GM12878 (cell line): Measurements from ENCODE around the gene ARL6IP5. TPM values are rescaled to one million over a fixed set of nuclear protein-coding genes. Genes with fewer than 3 reads are reported as not detected.

Experiments used
- ATAC-seq: fragments of 200-7000 bp; cut with Tn5 transposase; 3 replicates; pipeline ENCODE4 v1.9.1; 2020; ENCODE audit warnings: mild to moderate bottlenecking, moderate library complexity
- BruUV-seq: library from RNA; stranded (reverse); fragments of 400-500 nt; replicated peaks from 2 replicates; lab custom pipeline; 2021; lab: Mats Ljungman, UMichigan
- CTCF ChIA-PET: fragments of 300-600 bp; sonication (Branson Sonifier 250); formaldehyde crosslinking; extraction: SDS; loops from one replicate; lab custom pipeline; 2021; ENCODE audit warnings: inconsistent platforms; lab: Yijun Ruan, JAX
- POLR2A ChIA-PET: fragments of 350-600 bp; formaldehyde crosslinking; extraction: SDS; loops from one replicate; lab custom pipeline; 2021; ENCODE audit warnings: inconsistent platforms; lab: Charles Lee
- RAD21 ChIA-PET: fragments of 300-600 bp; sonication (Branson Sonifier 250); formaldehyde crosslinking; loops from one replicate; lab custom pipeline; 2023; ENCODE audit warnings: antibody characterized with exemption; ENCODE audit not compliant: unreplicated experiment; lab: Charles Lee
- SMC1A ChIA-PET: fragments of 300-600 bp; sonication (Branson Sonifier 250); formaldehyde crosslinking; loops from one replicate; lab custom pipeline; 2023; ENCODE audit not compliant: unreplicated experiment, uncharacterized antibody; lab: Charles Lee
- DNase-seq: peaks from one replicate; pipeline ENCODE4 v3.0.0-alpha.2; 2011; ENCODE audit warnings: low read depth, low spot score
- FAIRE-seq: peaks from 3 replicates; lab custom pipeline; 2011; peaks lifted over from hg19 to GRCh38; lab: Jason Lieb, UNC
- H2AFZ ChIP-seq: 2 replicates; pipeline ENCODE4 v1.6.0; 2011; ENCODE audit warnings: low read depth, low read length, control low read depth; ENCODE audit not compliant: control insufficient read depth
- H3K27ac ChIP-seq: 2 replicates; pipeline ENCODE4 v1.5.1; 2011; ENCODE audit warnings: control low read depth; ENCODE audit not compliant: control insufficient read depth, insufficient read depth
- H3K27me3 ChIP-seq, 2 experiments: replicated peaks in 1 of 2; 2 replicates each; pipeline versions ENCODE4 v1.6.0 to v1.6.1; 2011; ENCODE audit warnings: low read length in 1 of 2; ENCODE audit not compliant: control insufficient read depth in 2 of 2, insufficient read depth in 2 of 2
- H3K36me3 ChIP-seq, 2 experiments: 2 replicates each; pipeline ENCODE4 v1.5.1; 2011; ENCODE audit warnings: low read length in 1 of 2; ENCODE audit not compliant: control insufficient read depth in 2 of 2, insufficient read depth in 2 of 2
- H3K4me1 ChIP-seq: 2 replicates; pipeline ENCODE4 v1.6.1; 2011; ENCODE audit warnings: mild to moderate bottlenecking, low read length, moderate library complexity, mixed read lengths; ENCODE audit not compliant: control insufficient read depth, insufficient read depth
- H3K4me2 ChIP-seq: 2 replicates; pipeline ENCODE4 v1.6.0; 2011; ENCODE audit warnings: control low read depth; ENCODE audit not compliant: control insufficient read depth, insufficient read depth
- H3K4me3 ChIP-seq: fragments of 200-600 bp; sonication (generic); 2 replicates; pipeline ENCODE4 v1.5.1; 2016
- H3K79me2 ChIP-seq: 2 replicates; pipeline ENCODE4 v1.6.0; 2011; ENCODE audit warnings: low read length; ENCODE audit not compliant: control insufficient read depth, insufficient read depth
- H3K9ac ChIP-seq: 2 replicates; pipeline ENCODE4 v1.8.0; 2011; ENCODE audit warnings: low read length, control low read depth, mixed read lengths; ENCODE audit not compliant: control insufficient read depth, insufficient read depth
- H3K9me3 ChIP-seq: replicated peaks from 3 replicates; pipeline ENCODE4 v1.5.1; 2011; ENCODE audit warnings: mild to moderate bottlenecking, low read length; ENCODE audit not compliant: control insufficient read depth, insufficient read depth
- H4K20me1 ChIP-seq: 2 replicates; pipeline ENCODE4 v1.6.0; 2011; ENCODE audit not compliant: control insufficient read depth, insufficient read depth
- BACH1 ChIP-seq: fragments of 450-650 bp; IDR thresholded peaks from 2 replicates; pipeline ENCODE4 v1.6.1; 2017; ENCODE audit warnings: mild to moderate bottlenecking, borderline replicate concordance
- BCL3 ChIP-seq: IDR thresholded peaks from 2 replicates; pipeline ENCODE4 v1.6.1; 2011; ENCODE audit warnings: borderline replicate concordance, low read depth, mild to moderate bottlenecking, moderate library complexity, low read length; ENCODE audit not compliant: insufficient read depth, poor library complexity, severe bottlenecking
- CBFB ChIP-seq: IDR thresholded peaks from 2 replicates; pipeline ENCODE4 v1.6.1; 2016; ENCODE audit warnings: antibody characterized with exemption, low read depth
- CBX3 ChIP-seq: fragments of 200-600 bp; sonication (generic); IDR thresholded peaks from 2 replicates; pipeline ENCODE4 v1.6.1; 2016; ENCODE audit warnings: low read depth, borderline replicate concordance
- EGR1 ChIP-seq, 2 experiments: IDR thresholded peaks; 1 replicate in 1 of 2; 2 replicates in 1 of 2; pipeline ENCODE4 v1.6.1; 2011 to 2012; ENCODE audit warnings: low read depth in 2 of 2, low read length in 2 of 2, borderline replicate concordance in 1 of 2, mild to moderate bottlenecking in 1 of 2, moderate library complexity in 1 of 2
- HDGF ChIP-seq: fragments of 450-650 bp; IDR thresholded peaks from 2 replicates; pipeline ENCODE4 v1.6.1; 2016; ENCODE audit warnings: antibody characterized with exemption
- IKZF1 ChIP-seq: fragments of 450-650 bp; conservative IDR thresholded peaks from 2 replicates; pipeline ENCODE4 v1.6.1; 2017; ENCODE audit warnings: antibody characterized with exemption, mild to moderate bottlenecking
- MEF2B ChIP-seq: fragments of 450-650 bp; IDR thresholded peaks from 2 replicates; pipeline ENCODE4 v1.6.1; 2018; ENCODE audit warnings: mild to moderate bottlenecking, moderate library complexity; ENCODE audit not compliant: partially characterized antibody, poor library complexity, severe bottlenecking
- NFXL1 ChIP-seq: fragments of 450-650 bp; IDR thresholded peaks from 2 replicates; pipeline ENCODE4 v1.6.1; 2017; ENCODE audit warnings: antibody characterized with exemption, mild to moderate bottlenecking, borderline replicate concordance
- NR2C1 ChIP-seq: fragments of 450-650 bp; IDR thresholded peaks from 2 replicates; pipeline ENCODE4 v1.6.1; 2017; ENCODE audit warnings: antibody characterized with exemption, mild to moderate bottlenecking, moderate library complexity
- RAD51 ChIP-seq: fragments of 450-650 bp; IDR thresholded peaks from 2 replicates; pipeline ENCODE4 v1.6.1; 2016; ENCODE audit warnings: moderate library complexity, mild to moderate bottlenecking, inconsistent platforms
- TBL1XR1 ChIP-seq: IDR thresholded peaks from 2 replicates; pipeline ENCODE4 v1.6.1; 2012; ENCODE audit warnings: low read depth, low read length, improper control_type of control experiment
- ZSCAN29 ChIP-seq: fragments of 450-650 bp; IDR thresholded peaks from 2 replicates; pipeline ENCODE4 v1.6.1; 2017; ENCODE audit warnings: mild to moderate bottlenecking, moderate library complexity
- WGBS: methylation state at CpG from one replicate; pipeline ENCODE4 v1.1.6; 2016; ENCODE audit warnings: low lambda C conversion rate; ENCODE audit not compliant: insufficient replicate concordance, insufficient coverage; ENCODE audit errors: missing lambda C conversion rate; 5-methylcytosine and 5-hydroxymethylcytosine counted together
- in situ Hi-C: fragments of 300-500 bp; cut with MboI; formaldehyde crosslinking; loops from 9 replicates; pipeline ENCODE4 v1.14.3; 2018; ENCODE audit warnings: mixed read lengths
- intact Hi-C: fragments of 100-400 bp; cut with micrococcal nuclease; formaldehyde crosslinking; loops from one replicate; pipeline ENCODE4 v1.14.2; 2022; ENCODE audit not compliant: unreplicated experiment
- polyA plus RNA-seq, 11 experiments: library from polyadenylated mRNA; depleted of rRNA in 4 of 11; unstranded in 6 of 11; stranded (reverse) in 5 of 11; fragments of >200 nt; fragmentation: Nextera tagmentation in 4 of 11; fragmentation: Illumina TruSeq in 1 of 11; extraction: Ambion mirVana in 4 of 11; extraction: Trizol in 1 of 11; gene quantifications; 1 replicate in 1 of 11; 2 replicates in 10 of 11; pipeline versions ENCODE4 v1.2.1 to v1.2.3, GENCODE V29; 2011 to 2016; ENCODE audit warnings: inconsistent platforms in 2 of 11, missing spikeins in 2 of 11, low read depth in 1 of 11
- total RNA-seq, 4 experiments: library from RNA; depleted of rRNA in 3 of 4; stranded (reverse); fragments of >200 nt in 3 of 4; fragmentation: Illumina TruSeq in 1 of 4; extraction: Trizol in 1 of 4; gene quantifications; 2 replicates each; pipeline versions ENCODE4 v1.2.1 to v1.2.3, GENCODE V29; 2013 to 2021
- TF ChIP-seq, protein P1 (sequence below): IDR thresholded peaks from 2 replicates; pipeline ENCODE4 v1.6.1; 2012; ENCODE audit warnings: mild to moderate bottlenecking, low read depth, low read length
- TF ChIP-seq, protein P2 (sequence below): fragments of 450-650 bp; IDR thresholded peaks from 2 replicates; pipeline ENCODE4 v1.6.1; 2017; ENCODE audit warnings: antibody characterized with exemption, mild to moderate bottlenecking, moderate library complexity

The ARL6IP5 gene
- total and polyA plus RNA-seq, 10 of the 15 experiments (the other 5 are each of a cell fraction or from before 2014, with no cell fraction given) = 78.2 to 310 (median 148) TPM

DNA sequence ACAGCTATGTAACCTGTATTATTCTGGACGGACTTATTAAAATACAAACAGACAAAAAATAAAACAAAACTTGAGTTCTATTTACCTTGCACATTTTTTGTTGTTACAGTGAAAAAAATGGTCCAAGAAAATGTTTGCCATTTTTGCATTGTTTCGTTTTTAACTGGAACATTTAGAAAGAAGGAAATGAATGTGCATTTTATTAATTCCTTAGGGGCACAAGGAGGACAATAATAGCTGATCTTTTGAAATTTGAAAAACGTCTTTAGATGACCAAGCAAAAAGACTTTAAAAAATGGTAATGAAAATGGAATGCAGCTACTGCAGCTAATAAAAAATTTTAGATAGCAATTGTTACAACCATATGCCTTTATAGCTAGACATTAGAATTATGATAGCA lies 20.6 kb downstream of the ARL6IP5 start (continued):
- TF ChIP-seq, protein P1, sequence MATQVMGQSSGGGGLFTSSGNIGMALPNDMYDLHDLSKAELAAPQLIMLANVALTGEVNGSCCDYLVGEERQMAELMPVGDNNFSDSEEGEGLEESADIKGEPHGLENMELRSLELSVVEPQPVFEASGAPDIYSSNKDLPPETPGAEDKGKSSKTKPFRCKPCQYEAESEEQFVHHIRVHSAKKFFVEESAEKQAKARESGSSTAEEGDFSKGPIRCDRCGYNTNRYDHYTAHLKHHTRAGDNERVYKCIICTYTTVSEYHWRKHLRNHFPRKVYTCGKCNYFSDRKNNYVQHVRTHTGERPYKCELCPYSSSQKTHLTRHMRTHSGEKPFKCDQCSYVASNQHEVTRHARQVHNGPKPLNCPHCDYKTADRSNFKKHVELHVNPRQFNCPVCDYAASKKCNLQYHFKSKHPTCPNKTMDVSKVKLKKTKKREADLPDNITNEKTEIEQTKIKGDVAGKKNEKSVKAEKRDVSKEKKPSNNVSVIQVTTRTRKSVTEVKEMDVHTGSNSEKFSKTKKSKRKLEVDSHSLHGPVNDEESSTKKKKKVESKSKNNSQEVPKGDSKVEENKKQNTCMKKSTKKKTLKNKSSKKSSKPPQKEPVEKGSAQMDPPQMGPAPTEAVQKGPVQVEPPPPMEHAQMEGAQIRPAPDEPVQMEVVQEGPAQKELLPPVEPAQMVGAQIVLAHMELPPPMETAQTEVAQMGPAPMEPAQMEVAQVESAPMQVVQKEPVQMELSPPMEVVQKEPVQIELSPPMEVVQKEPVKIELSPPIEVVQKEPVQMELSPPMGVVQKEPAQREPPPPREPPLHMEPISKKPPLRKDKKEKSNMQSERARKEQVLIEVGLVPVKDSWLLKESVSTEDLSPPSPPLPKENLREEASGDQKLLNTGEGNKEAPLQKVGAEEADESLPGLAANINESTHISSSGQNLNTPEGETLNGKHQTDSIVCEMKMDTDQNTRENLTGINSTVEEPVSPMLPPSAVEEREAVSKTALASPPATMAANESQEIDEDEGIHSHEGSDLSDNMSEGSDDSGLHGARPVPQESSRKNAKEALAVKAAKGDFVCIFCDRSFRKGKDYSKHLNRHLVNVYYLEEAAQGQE = no peak
- TF ChIP-seq NR2C1 (no peak), EGR1 (IDR thresholded peaks at IDR 0.05; ENCODE audit: borderline replicate concordance in 1 of 2, low read depth in 2 of 2, low read length in 2 of 2) (no peak), TBL1XR1 (no peak)

- SMC1A ChIA-PET = interaction anchor here (0.5 to 1.0 kb wide), 2 partner anchors 9 to 450 kb away, joined by 3 read pairs; no protein-coding TSS in a partner anchor
- RAD21 ChIA-PET = interaction anchor here (2.0 to 4.4 kb wide), 3 partner anchors 12 to 23 kb away, joined by 4 to 20 read pairs (median 4); partner anchors contain the start of gene ARL6IP5
- H3K4me2 ChIP-seq = no peak overlapping the region
- H2AFZ ChIP-seq = no peak overlapping the region
- CTCF ChIA-PET = interaction anchor here (5.8 kb wide), 1 partner anchor 13 kb away, joined by 28 read pairs; no protein-coding TSS in a partner anchor
- 98% methylated on average over 5 of the region's 5 CpGs for WGBS
- in situ Hi-C loops = no loop called here
- no peaks in the 10 kb centered on the region for H3K4me1 ChIP-seq
- no peak overlapping the region for H3K9ac ChIP-seq
- POLR2A ChIA-PET = no interaction called here
- FAIRE-seq = no peak
- H3K36me3 ChIP-seq = peaks cover 0 to 19% of the 10 kb centered on the region in 2 experiments; a peak in 3 of 4 replicates
- no peak for DNase-seq
- no peaks in the 10 kb centered on the region for H3K79me2 ChIP-seq
- peaks cover 4% of the 10 kb centered on the region; the same call in 1 of the 2 replicates for H4K20me1 ChIP-seq
- no peak for ATAC-seq
- intact Hi-C loops = no loop called here
- no peak overlapping the region for H3K27ac ChIP-seq
- no peaks in the 10 kb centered on the region for H3K9me3 ChIP-seq
- BruUV-seq = no TSS peak
- no peak overlapping the region for H3K4me3 ChIP-seq
- no peaks in the 10 kb centered on the region for H3K27me3 ChIP-seq
- TF ChIP-seq NFXL1 (no peak), BCL3 (no peak), CBX3 (no peak), CBFB (no peak), IKZF1 (no peak), RAD51 (no peak), BACH1 (no peak), ZSCAN29 (no peak), TBL1XR1 (no peak), HDGF (no peak), MEF2B (no peak)
- TF ChIP-seq, protein P2, sequence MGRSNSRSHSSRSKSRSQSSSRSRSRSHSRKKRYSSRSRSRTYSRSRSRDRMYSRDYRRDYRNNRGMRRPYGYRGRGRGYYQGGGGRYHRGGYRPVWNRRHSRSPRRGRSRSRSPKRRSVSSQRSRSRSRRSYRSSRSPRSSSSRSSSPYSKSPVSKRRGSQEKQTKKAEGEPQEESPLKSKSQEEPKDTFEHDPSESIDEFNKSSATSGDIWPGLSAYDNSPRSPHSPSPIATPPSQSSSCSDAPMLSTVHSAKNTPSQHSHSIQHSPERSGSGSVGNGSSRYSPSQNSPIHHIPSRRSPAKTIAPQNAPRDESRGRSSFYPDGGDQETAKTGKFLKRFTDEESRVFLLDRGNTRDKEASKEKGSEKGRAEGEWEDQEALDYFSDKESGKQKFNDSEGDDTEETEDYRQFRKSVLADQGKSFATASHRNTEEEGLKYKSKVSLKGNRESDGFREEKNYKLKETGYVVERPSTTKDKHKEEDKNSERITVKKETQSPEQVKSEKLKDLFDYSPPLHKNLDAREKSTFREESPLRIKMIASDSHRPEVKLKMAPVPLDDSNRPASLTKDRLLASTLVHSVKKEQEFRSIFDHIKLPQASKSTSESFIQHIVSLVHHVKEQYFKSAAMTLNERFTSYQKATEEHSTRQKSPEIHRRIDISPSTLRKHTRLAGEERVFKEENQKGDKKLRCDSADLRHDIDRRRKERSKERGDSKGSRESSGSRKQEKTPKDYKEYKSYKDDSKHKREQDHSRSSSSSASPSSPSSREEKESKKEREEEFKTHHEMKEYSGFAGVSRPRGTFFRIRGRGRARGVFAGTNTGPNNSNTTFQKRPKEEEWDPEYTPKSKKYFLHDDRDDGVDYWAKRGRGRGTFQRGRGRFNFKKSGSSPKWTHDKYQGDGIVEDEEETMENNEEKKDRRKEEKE = no peak
These were observed 23.1 kb downstream of the ARL6IP5 start for GRCh38 chr3:69107841-69108240.
